HepG2 (cell line): ENCODE measurements around the gene TAF6. TPM values are rescaled to one million over a fixed set of nuclear protein-coding genes. Genes with fewer than 3 reads are reported as not detected.

Experiments
- AHR ChIP-seq: IDR thresholded peaks from 2 replicates; pipeline ENCODE4 v1.6.1; 2018; ENCODE audit warnings: missing genetic modification reagents, missing compliant biosample characterization
- ATAD3A ChIP-seq: sonication (generic); formaldehyde crosslinking; IDR thresholded peaks from 2 replicates; pipeline ENCODE4 v1.4.0; 2020; ENCODE audit warnings: missing genetic modification reagents
- BRCA1 ChIP-seq: sonication (generic); formaldehyde crosslinking; IDR thresholded peaks from 2 replicates; pipeline ENCODE4 v1.4.0; 2020; ENCODE audit warnings: missing genetic modification reagents
- CCDC6 ChIP-seq: sonication (generic); formaldehyde crosslinking; IDR thresholded peaks from 2 replicates; pipeline ENCODE4 v1.8.1; 2022; ENCODE audit warnings: mild to moderate bottlenecking, missing genetic modification reagents, moderate library complexity
- CHD2 ChIP-seq: IDR thresholded peaks from 2 replicates; pipeline ENCODE4 v1.6.1; 2011; ENCODE audit warnings: low read depth, low read length, improper control_type of control experiment
- ESRRA ChIP-seq: sonication (generic); formaldehyde crosslinking; IDR thresholded peaks from 2 replicates; pipeline ENCODE4 v1.5.1; 2020; ENCODE audit warnings: mild to moderate bottlenecking, low read depth, missing genetic modification reagents
- HIC2 ChIP-seq: sonication (generic); formaldehyde crosslinking; IDR thresholded peaks from 2 replicates; pipeline ENCODE4 v1.9.0; 2022; ENCODE audit warnings: low read depth, missing genetic modification reagents
- MLXIP ChIP-seq: sonication (generic); formaldehyde crosslinking; IDR thresholded peaks from 2 replicates; pipeline ENCODE4 v1.9.0; 2021; ENCODE audit warnings: missing genetic modification reagents, borderline replicate concordance
- SMAD3 ChIP-seq: sonication (generic); formaldehyde crosslinking; IDR thresholded peaks from 2 replicates; pipeline ENCODE4 v1.4.0; 2020; ENCODE audit warnings: missing genetic modification reagents
- SMARCC2 ChIP-seq: fragments of 450-650 bp; IDR thresholded peaks from 2 replicates; pipeline ENCODE4 v1.6.1; 2017; ENCODE audit warnings: antibody characterized with exemption, mild to moderate bottlenecking
- SRSF1 ChIP-seq: fragments of 200-400 bp; formaldehyde crosslinking; optimal IDR thresholded peaks from 2 replicates; pipeline ENCODE3; 2017; ENCODE audit warnings: mild to moderate bottlenecking, low read depth, low read length, moderate library complexity
- ZBTB4 ChIP-seq: sonication (generic); formaldehyde crosslinking; IDR thresholded peaks from 2 replicates; pipeline ENCODE4 v1.4.0; 2020; ENCODE audit warnings: missing genetic modification reagents, mild to moderate bottlenecking, borderline replicate concordance
- ZBTB44 ChIP-seq: sonication (generic); formaldehyde crosslinking; IDR thresholded peaks from 2 replicates; pipeline ENCODE4 v1.4.0; 2020; ENCODE audit warnings: missing genetic modification reagents
- ZFP82 ChIP-seq: sonication (generic); formaldehyde crosslinking; IDR thresholded peaks from 2 replicates; pipeline ENCODE4 v1.5.1; 2020; ENCODE audit warnings: mild to moderate bottlenecking, missing genetic modification reagents, borderline replicate concordance
- ZMAT5 ChIP-seq: sonication (generic); formaldehyde crosslinking; IDR thresholded peaks from 2 replicates; pipeline ENCODE4 v1.5.0; 2020; ENCODE audit warnings: mild to moderate bottlenecking, low read depth, missing genetic modification reagents, borderline replicate concordance
- ZNF296 ChIP-seq: sonication (generic); formaldehyde crosslinking; conservative IDR thresholded peaks from 2 replicates; pipeline ENCODE4 v1.5.0; 2020; ENCODE audit warnings: mild to moderate bottlenecking, missing genetic modification reagents
- ZNF329 ChIP-seq: sonication (generic); formaldehyde crosslinking; IDR thresholded peaks from 2 replicates; pipeline ENCODE4 v1.9.0; 2021; ENCODE audit warnings: low read depth, mild to moderate bottlenecking, missing genetic modification reagents
- ZNF713 ChIP-seq: sonication (generic); formaldehyde crosslinking; IDR thresholded peaks from 2 replicates; pipeline ENCODE4 v1.4.0; 2020; ENCODE audit warnings: mild to moderate bottlenecking, missing genetic modification reagents
- ZNF782 ChIP-seq: sonication (generic); formaldehyde crosslinking; IDR thresholded peaks from 2 replicates; pipeline ENCODE4 v1.4.0; 2020; ENCODE audit warnings: missing genetic modification reagents, mild to moderate bottlenecking, borderline replicate concordance
- polyA plus RNA-seq, 8 experiments: library from polyadenylated mRNA; depleted of rRNA in 3 of 8; stranded (reverse) in 7 of 8; unstranded in 1 of 8; fragments of >200 nt; fragmentation: Illumina TruSeq in 4 of 8; extraction: Trizol in 4 of 8; gene quantifications; 2 replicates each; pipeline versions ENCODE4 v1.2.1 to v1.2.3, GENCODE V29; 2011 to 2016; ENCODE audit warnings: low read depth in 4 of 8, missing spikeins in 1 of 8, mixed read lengths in 1 of 8; ENCODE audit not compliant: insufficient read depth in 1 of 8
- total RNA-seq, 5 experiments: library from RNA; depleted of rRNA; stranded (reverse); fragments of >200 nt; fragmentation: Illumina TruSeq; extraction: Trizol; gene quantifications; 2 replicates each; pipeline ENCODE4 v1.2.3, GENCODE V29; 2016; ENCODE audit warnings: low read depth in 1 of 5

Gene TAF6
- total and polyA plus RNA-seq, 2 of the 13 experiments (the other 11 are each of a cell fraction or from before 2014, with no cell fraction given): 12.9 to 18.8 TPM

GRCh38 chr7:100148559-100149328 lies 29.6 kb upstream of the TAF6 start, which contains the start of gene LAMTOR4 (continued):
- TF ChIP-seq MLXIP (CRISPR knock-in tag) (no peak), SMAD3 (CRISPR knock-in tag) (peak; percentile 50; the same call in 1 of the 2 replicates), ZNF329 (CRISPR knock-in tag) (0 out of 2 replicates have a peak, but pooled peaks have one; percentile 8), ESRRA (CRISPR knock-in tag) (no peak), ZNF713 (no peak), CCDC6 (CRISPR knock-in tag) (no peak; the same call in 1 of the 2 replicates), ZNF782 (CRISPR knock-in tag) (0 out of 2 replicates have a peak, but pooled peaks have one; percentile 2), ZBTB44 (0 out of 2 replicates have a peak, but pooled peaks have one; percentile 9), HIC2 (no peak), AHR (CRISPR knock-in tag) (0 out of 2 replicates have a peak, but pooled peaks have one; percentile 20), SMARCC2 (no peak), ZBTB4 (no peak), ZMAT5 (no peak), ZFP82 (CRISPR knock-in tag) (no peak), SRSF1 (peak; percentile 78), ZNF296 (CRISPR knock-in tag) (no peak), CHD2 (no peak), BRCA1 (CRISPR knock-in tag) (no peak), ATAD3A (no peak)
